D721Med (cell line): ENCODE data around the gene CAPS2.

Experiments
- DNase-seq: peaks from one replicate; pipeline ENCODE4 v3.0.0; 2011; ENCODE audit warnings: low spot score; ENCODE audit not compliant: insufficient read length
- FAIRE-seq: peaks from 2 replicates; lab custom pipeline; 2011; peaks lifted over from hg19 to GRCh38; lab: Jason Lieb, UNC
- TF ChIP-seq, protein P1 (sequence below): IDR thresholded peaks from 2 replicates; pipeline ENCODE4 v1.5.1; 2012; ENCODE audit warnings: mild to moderate bottlenecking, control low read depth; ENCODE audit not compliant: insufficient read depth; ENCODE audit errors: missing control alignments

The CAPS2 gene

DNA sequence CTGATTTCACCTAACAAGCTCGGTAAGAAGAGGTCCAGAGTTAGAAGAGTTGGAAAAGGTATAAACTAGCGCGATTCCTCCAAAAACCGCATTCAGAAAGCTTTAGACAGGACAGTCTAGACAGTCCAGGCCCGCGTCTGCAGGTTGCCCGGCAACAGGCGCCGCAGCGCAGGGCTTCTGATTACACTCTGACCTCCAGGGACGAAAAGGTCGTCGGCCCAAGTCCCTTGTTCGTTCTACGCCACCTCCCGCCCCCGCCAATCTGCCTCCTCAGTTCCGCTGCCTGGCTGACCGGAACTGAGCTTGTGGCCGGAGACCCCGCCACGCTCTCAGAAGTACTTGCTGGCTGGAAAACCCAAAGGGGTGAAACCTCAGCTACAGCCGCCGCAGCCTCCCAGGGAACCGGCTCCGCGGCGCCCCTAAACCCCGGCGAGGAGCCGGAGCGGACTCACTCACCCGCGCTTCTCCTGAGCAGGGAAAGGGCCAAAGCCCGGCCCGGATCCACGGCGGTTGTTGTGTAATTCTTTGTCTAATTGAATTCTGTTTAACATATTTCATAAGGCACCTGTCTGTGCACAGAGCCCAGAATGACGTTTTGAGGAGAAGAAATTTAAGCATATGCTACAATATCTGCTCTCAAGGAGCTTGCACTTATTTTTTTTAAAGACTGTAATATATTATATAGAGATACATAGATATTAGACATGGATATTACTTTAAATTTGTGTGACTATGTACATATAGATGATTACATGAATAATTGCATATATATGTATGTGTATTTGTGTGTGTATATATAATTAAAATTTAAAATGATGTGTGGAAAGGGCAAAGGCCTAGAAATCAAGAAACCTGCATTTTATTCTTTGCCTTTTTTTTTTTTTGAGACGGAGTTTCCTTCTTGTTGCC, at the start of gene CAPS2:
Gene CAPS2 (minus strand): TSS at position 407 of the 909 bp plus-strand sequence. CDS start 3,826 bp downstream, outside the sequence.
- FAIRE-seq: no peak
- DNase-seq: peak; percentile 43
- TF ChIP-seq, protein P1, sequence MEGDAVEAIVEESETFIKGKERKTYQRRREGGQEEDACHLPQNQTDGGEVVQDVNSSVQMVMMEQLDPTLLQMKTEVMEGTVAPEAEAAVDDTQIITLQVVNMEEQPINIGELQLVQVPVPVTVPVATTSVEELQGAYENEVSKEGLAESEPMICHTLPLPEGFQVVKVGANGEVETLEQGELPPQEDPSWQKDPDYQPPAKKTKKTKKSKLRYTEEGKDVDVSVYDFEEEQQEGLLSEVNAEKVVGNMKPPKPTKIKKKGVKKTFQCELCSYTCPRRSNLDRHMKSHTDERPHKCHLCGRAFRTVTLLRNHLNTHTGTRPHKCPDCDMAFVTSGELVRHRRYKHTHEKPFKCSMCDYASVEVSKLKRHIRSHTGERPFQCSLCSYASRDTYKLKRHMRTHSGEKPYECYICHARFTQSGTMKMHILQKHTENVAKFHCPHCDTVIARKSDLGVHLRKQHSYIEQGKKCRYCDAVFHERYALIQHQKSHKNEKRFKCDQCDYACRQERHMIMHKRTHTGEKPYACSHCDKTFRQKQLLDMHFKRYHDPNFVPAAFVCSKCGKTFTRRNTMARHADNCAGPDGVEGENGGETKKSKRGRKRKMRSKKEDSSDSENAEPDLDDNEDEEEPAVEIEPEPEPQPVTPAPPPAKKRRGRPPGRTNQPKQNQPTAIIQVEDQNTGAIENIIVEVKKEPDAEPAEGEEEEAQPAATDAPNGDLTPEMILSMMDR: no peak

- FAIRE-seq (no peak), DNase-seq (no peak)
- TF ChIP-seq, protein P1: no peak
Observed at GRCh38 chr12:75378354-75378753, 48.2 kb upstream of the CAPS2 start.

- DNase-seq (no peak), FAIRE-seq (no peak)
- TF ChIP-seq, protein P1: no peak
Observed at GRCh38 chr12:75374971-75375370, 44.8 kb upstream of the CAPS2 start.

DNA sequence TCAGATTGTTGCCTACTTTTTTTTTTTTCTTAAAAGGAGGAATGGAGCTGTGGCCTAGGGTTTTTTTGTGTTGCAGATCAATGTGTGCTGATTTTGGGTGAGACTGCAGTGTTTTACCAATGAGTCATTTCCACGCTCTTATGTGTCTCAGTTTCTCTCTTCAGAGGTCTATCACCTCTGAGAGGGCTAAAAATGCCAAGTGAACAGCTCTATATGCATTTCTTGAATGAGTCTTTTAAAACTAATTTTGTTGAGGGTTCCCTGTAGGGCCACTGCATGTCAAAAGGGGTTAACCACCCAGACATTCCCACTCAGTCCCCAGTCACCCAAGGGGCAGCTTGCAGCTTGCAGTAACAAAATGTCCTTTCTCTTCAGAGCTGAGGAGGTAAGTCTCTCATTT, 36.5 kb upstream of the CAPS2 start:
- DNase-seq (no peak), FAIRE-seq (no peak)
- TF ChIP-seq, protein P1: no peak

DNA sequence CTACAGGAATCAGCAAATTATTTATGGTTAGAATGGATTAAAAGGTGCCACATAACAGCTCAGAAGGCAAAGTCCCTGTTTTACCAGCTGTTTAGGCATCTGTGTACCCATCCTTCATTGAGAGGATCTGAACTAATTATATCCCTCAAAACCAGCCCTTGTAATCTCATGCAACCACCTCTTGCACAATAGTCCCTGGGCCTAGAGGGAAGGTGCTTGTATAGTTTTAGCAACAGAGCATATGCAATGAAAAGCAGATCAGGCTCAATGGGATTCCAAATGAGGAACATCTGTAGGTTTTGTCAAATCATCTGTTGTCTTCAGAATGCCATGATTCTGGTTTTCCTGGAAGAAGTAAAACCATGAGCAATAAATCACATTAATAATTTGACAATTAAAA, 34.8 kb upstream of the CAPS2 start:
- FAIRE-seq (peak; percentile 70), DNase-seq (no peak)
- TF ChIP-seq, protein P1: no peak

DNA sequence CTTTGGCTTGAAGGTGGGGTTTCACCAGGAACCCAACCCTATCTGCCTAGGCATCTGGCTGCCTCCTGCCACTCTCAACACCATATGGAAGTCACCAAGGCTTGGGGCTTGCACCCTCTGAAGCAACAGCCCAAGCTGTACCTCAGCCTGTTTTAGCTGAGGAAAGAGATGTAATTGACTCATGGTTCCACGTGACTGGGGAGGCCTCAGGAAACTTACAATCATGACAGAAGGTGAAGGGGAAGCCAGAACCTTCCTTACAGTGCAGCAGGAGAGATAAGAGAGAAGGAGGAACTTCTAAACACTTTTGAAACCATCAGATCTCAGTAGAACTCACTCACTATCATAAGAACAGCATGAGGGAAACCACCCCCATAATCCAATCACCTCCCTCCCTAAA, 31.3 kb upstream of the CAPS2 start:
- TF ChIP-seq, protein P1: no peak
- DNase-seq: no peak
- no peak for FAIRE-seq

- TF ChIP-seq, protein P1: no peak
- no peak for FAIRE-seq
Observed at GRCh38 chr12:75360920-75361319, 30.8 kb upstream of the CAPS2 start.

More at GRCh38 chr12:75360920-75361319, 30.8 kb upstream of the CAPS2 start:
- no peak for DNase-seq
